ENCODE data around the gene DLGAP1. TPM values are rescaled to one million over a fixed set of nuclear protein-coding genes. Genes with fewer than 3 reads are reported as not detected.
A peak's percentile ranks its signal among the peaks of the same experiment; 100 is the strongest.

The DLGAP1 gene
- total RNA-seq, 1 donor from 2014 or later: 5.4 TPM

DNA sequence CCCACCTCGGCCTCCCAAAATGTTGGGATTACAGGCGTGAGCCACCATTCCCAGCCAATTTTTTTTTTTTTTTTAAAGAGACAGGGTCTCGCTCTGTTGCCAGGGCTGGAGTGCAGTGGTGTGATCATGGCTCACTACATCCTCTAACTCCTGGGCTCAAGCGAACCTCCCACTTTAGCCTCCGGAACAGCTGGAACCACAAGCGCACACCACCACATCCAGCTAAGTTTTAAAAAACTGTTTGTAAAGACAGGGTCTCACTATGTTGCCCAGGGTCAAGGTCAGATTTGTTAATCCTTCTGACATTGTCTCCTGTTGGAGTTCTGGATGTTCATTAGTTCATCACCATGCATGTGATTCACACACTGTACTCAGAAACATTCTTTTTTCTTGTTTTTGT is 855.2 kb downstream of the DLGAP1 start:
- intact Hi-C loops (cut with DNase I): loop anchor here (10.0 kb wide), 1 partner anchor 65 kb away; no protein-coding TSS in a partner anchor
- no peak for ATAC-seq
- Histone ChIP-seq H3K9me3 (no peaks in the 10 kb centered on the region), H3K4me3 (no peak overlapping the region), H3K27ac (no peak overlapping the region), H3K36me3 (no peaks in the 10 kb centered on the region), H3K4me1 (peaks cover 46% of the 10 kb centered on the region), H3K27me3 (no peaks in the 10 kb centered on the region)
- TF ChIP-seq, protein P1, sequence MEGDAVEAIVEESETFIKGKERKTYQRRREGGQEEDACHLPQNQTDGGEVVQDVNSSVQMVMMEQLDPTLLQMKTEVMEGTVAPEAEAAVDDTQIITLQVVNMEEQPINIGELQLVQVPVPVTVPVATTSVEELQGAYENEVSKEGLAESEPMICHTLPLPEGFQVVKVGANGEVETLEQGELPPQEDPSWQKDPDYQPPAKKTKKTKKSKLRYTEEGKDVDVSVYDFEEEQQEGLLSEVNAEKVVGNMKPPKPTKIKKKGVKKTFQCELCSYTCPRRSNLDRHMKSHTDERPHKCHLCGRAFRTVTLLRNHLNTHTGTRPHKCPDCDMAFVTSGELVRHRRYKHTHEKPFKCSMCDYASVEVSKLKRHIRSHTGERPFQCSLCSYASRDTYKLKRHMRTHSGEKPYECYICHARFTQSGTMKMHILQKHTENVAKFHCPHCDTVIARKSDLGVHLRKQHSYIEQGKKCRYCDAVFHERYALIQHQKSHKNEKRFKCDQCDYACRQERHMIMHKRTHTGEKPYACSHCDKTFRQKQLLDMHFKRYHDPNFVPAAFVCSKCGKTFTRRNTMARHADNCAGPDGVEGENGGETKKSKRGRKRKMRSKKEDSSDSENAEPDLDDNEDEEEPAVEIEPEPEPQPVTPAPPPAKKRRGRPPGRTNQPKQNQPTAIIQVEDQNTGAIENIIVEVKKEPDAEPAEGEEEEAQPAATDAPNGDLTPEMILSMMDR (IDR thresholded peaks at IDR 0.05): no peak
- DNase-seq: no peak

DNA sequence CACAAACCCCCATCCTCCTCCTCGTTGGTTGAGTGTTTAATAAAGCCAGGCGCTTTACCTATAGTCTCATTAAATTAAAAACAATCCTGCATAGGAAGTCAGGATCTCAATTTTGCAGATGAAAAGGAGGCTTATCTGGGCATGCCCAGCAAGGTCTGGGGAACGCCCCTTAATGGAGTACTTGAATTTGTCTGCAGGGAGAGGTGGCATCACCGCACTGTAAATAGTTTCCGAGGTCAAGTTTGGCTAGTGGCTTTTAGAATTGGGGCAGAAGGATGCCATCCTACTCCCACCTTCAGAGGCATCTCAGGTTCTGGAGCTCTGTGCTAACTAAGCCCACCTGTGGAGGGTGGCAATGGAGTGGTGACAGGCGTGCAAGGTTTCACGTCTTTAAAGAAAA is 855.9 kb downstream of the DLGAP1 start:
- ATAC-seq (no peak), DNase-seq (no peak)
- H3K4me1 ChIP-seq: peaks cover 47% of the 10 kb centered on the region
- TF ChIP-seq, protein P1 (IDR thresholded peaks at IDR 0.05): no peak
- H3K9me3 ChIP-seq: no peaks in the 10 kb centered on the region
- no peaks in the 10 kb centered on the region for H3K27me3 ChIP-seq
- no peaks in the 10 kb centered on the region for H3K36me3 ChIP-seq
- intact Hi-C loops (cut with DNase I): loop anchor here (10.0 kb wide), 1 partner anchor 66 kb away; no protein-coding TSS in a partner anchor
- no peak overlapping the region for H3K27ac ChIP-seq
- no peak overlapping the region for H3K4me3 ChIP-seq

DNA sequence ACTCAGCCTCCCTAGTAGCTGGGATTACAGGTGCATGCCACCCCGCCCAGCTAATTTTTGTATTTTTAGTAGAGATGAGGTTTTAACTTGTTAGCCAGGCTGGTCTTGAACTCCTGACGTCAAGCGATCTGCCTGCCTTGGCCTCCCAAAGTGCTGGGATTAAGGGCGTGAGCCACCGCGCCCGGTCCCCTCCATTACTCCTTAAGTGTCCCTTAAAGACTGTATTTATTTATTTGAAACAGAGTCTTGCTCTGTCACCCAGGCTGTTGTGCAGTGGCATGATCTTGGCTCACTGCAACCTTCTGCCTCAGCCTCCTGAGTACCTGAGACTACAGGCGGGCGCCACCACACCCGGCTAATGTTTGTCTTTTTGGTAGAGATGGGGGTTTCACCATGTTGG is 856.5 kb downstream of the DLGAP1 start:
- intact Hi-C loops (cut with DNase I): loop anchor here (10.0 kb wide), 1 partner anchor 66 kb away; no protein-coding TSS in a partner anchor
- TF ChIP-seq, protein P1 (IDR thresholded peaks at IDR 0.05): no peak
- peaks cover 42% of the 10 kb centered on the region for H3K4me1 ChIP-seq
- H3K9me3 ChIP-seq: no peaks in the 10 kb centered on the region
- DNase-seq (no peak), ATAC-seq (no peak)
- H3K27me3 ChIP-seq: no peaks in the 10 kb centered on the region
- no peak overlapping the region for H3K4me3 ChIP-seq
- no peak overlapping the region for H3K27ac ChIP-seq
- no peaks in the 10 kb centered on the region for H3K36me3 ChIP-seq

DNA sequence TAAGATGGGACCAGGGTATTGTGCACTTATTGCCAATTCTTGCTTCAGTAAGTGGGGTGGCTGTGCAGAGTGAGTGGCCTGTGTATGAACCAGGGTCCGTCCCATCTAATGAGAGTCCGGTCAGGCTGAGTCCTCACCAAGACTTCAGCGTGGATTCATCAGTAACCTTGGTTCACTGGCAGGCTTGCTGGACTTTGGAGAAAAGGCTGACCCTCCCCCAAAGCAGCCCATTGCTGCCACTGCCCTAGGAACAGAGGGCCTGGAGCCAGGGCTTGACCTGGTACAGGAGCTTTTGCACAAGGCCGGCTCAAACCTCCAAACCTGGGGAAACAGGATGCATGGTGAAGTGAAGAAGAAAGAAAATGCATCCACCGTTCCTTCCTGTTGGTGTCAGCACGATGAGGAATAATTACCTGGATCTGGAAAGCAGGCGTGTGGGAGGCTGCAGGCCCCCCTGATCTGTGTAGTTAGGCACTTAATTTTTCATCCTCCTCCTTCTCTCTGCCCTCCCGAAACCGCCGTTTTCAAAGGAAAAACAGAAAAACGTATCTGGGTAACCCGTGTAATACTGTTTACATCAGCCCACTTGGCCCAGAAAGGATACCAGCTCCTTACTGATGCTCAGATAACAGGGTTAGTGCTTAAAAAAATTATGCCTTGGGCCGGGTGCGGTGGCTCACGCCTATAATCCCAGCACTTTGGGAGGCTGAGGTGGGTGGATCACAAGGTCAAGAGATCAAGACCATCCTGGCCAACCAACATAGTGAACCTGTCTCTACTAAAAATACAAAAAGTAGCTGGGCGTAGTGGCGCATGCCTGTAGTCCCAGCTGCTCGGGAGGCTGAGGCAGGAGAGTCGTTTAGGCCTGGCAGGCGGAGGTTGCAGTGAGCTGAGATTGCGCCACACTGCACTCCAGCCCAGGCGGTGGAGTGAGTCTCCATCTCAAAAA is 857.4 kb downstream of the DLGAP1 start:
- TF ChIP-seq, protein P1 (IDR thresholded peaks at IDR 0.05): no peak
- Histone ChIP-seq H3K9me3 (no peaks in the 10 kb centered on the region), H3K27ac (peak overlapping the region; percentile 98), H3K36me3 (no peaks in the 10 kb centered on the region), H3K4me1 (peaks cover 49% of the 10 kb centered on the region), H3K27me3 (no peaks in the 10 kb centered on the region), H3K4me3 (no peak overlapping the region)
- intact Hi-C loops (cut with DNase I): loop anchor here (10.0 kb wide), 1 partner anchor 67 kb away; no protein-coding TSS in a partner anchor
- ATAC-seq (no peak), DNase-seq (no peak)

DNA sequence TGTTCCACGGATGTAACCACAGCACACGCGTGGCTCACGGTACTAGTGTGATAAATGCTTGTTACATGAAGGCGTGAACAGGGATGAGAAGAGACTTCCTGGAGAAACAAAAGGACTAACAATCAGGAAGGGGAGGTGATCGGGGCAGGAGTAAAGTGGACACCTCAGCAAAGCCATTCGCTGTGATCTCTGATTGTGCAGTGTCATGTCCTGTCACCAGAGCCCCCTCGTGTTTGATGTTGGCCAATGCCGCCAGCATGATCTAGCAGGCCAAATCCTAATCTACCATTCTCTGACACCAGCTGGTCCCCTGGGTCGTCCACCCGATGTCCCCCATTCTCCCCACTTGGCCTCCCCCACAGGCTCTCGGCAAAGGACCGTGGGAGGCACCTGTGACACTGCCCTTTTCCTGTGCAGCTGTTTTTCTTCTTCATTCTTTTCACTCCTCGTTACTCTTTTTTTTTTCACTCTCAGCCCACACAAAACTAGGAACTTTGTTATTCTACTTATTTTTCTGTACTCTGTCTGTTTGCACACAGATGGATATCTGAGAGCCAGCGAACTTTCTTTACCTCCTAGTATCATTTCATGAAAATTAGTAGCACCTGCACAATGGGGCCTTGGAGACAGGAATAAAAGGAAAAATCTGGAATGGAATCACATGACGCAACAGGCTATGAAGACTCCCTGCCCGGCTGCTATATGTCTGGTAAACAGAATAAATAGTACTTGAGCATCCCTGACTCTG is 858.3 kb downstream of the DLGAP1 start:
- intact Hi-C loops (cut with DNase I): loop anchor here (10.0 kb wide), 1 partner anchor 68 kb away; no protein-coding TSS in a partner anchor
- Histone ChIP-seq H3K4me3 (peak overlapping the region; percentile 60), H3K9me3 (no peaks in the 10 kb centered on the region), H3K36me3 (no peaks in the 10 kb centered on the region), H3K27me3 (no peaks in the 10 kb centered on the region), H3K27ac (peak overlapping the region; percentile 98), H3K4me1 (peaks cover 50% of the 10 kb centered on the region)
- TF ChIP-seq, protein P1 (IDR thresholded peaks at IDR 0.05): peak; percentile 31
- DNase-seq (peak; percentile 72), ATAC-seq (peak; percentile 20)
